Cardiac fibroblast (primary cell): ENCODE measurements around the gene DDX27.

Experiments
- DNase-seq, 2 donors: peaks; one replicate each; pipeline versions ENCODE4 v3.0.0 to v3.0.0-alpha.2; 2010; ENCODE audit warnings: low read depth in 2 of 2
- H3K4me3 ChIP-seq, 2 donors: replicated peaks in 1 of 2; 1 replicate in 1 of 2; 2 replicates in 1 of 2; pipeline ENCODE4 v1.5.1; 2011; ENCODE audit warnings: low read depth in 2 of 2, low read length in 2 of 2, mild to moderate bottlenecking in 2 of 2, moderate library complexity in 1 of 2
- TF ChIP-seq, protein P1 (sequence below): IDR thresholded peaks from one replicate; pipeline ENCODE4 v1.5.1; 2011; ENCODE audit warnings: low read depth, mild to moderate bottlenecking, low read length, inconsistent platforms

The DDX27 gene

GRCh38 chr20:49259284-49259683, 40.1 kb downstream of the DDX27 start:
- no peak for DNase-seq
- TF ChIP-seq, protein P1, sequence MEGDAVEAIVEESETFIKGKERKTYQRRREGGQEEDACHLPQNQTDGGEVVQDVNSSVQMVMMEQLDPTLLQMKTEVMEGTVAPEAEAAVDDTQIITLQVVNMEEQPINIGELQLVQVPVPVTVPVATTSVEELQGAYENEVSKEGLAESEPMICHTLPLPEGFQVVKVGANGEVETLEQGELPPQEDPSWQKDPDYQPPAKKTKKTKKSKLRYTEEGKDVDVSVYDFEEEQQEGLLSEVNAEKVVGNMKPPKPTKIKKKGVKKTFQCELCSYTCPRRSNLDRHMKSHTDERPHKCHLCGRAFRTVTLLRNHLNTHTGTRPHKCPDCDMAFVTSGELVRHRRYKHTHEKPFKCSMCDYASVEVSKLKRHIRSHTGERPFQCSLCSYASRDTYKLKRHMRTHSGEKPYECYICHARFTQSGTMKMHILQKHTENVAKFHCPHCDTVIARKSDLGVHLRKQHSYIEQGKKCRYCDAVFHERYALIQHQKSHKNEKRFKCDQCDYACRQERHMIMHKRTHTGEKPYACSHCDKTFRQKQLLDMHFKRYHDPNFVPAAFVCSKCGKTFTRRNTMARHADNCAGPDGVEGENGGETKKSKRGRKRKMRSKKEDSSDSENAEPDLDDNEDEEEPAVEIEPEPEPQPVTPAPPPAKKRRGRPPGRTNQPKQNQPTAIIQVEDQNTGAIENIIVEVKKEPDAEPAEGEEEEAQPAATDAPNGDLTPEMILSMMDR, result no peak
- H3K4me3 ChIP-seq, result no peak overlapping the region

DNA sequence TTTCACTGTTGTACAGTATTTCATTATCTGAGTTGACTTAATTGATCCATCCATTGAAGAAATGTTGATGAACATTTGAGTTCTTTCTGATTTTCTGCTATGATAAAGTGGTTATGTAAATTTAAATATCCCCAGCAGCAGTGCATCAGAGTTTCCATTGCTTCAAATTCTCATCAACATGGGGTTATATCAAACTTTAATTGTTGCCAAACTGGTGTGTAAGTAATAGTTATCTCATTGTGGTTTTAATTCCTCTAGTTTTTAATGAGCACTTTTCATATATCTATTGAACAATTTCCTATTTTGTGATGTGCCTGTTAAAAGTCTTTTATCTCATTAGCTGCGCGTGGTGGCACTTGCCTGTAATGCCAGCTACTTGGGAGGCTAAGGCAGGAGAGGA, 40.6 kb downstream of the DDX27 start:
- no peak overlapping the region for H3K4me3 ChIP-seq
- TF ChIP-seq, protein P1, result no peak
- DNase-seq, result no peak

DNA sequence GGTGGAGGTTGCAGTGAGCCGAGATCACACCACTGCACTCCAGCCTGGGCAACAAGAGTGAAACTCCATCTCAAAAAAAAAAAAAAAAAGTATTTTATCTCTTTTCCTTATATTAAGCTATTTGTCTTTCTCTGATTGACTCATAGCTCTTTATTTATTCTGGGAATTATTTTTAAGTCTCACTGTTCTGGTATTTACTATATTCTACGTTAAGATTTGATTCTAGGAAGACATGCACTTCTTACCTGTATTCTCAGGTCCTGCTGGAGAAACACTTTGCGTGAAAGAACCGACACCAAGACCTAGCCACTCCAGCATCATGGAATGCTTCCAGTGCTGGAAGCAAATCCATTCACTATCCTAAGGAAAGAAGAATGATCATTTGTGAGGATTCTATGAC, 41.0 kb downstream of the DDX27 start:
- TF ChIP-seq, protein P1, result no peak
- no peak overlapping the region for H3K4me3 ChIP-seq

DNA sequence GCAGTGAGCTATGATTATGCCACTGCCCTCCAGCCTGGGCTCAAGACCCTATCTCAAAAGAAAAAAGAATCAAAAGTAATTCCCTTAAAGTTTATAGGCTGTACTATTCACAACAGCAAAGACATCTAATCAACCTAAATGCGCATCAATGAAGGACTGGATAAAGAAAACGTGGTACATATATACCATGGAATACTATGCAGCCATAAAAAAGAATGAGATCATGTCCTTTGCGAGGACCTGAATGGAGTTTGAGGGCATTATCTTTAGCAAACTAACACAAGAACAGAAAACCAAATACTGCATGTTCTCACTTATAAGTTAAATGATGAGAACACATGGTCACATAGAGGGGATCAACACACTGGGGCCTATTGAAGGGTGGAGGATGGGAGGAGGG, 42.0 kb downstream of the DDX27 start:
- TF ChIP-seq, protein P1, result no peak
- DNase-seq, result no peak
- no peak overlapping the region for H3K4me3 ChIP-seq

More for the DNA sequence above, 41.0 kb downstream of the DDX27 start:
- DNase-seq, result no peak

DNA sequence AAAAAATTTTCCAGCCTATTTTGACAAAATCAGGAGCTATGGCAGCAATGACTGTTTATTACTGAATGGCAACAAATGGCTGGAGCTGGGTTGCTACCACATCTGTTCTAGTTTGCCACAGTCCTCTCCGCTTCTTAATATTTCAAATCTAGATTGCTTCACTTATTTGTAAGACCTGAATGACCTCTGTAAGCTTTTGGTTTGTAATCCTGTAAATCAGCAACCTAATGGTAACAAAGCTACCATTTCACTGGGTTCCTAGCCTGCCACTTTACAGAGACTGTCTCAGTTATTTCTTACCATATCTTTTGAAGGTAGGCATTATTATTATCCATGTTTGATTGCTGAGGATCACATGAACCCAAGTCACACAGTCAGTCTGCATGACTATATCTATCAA, 43.2 kb downstream of the DDX27 start:
- no peak for DNase-seq
- H3K4me3 ChIP-seq, result no peak overlapping the region
- TF ChIP-seq, protein P1, result no peak

DNA sequence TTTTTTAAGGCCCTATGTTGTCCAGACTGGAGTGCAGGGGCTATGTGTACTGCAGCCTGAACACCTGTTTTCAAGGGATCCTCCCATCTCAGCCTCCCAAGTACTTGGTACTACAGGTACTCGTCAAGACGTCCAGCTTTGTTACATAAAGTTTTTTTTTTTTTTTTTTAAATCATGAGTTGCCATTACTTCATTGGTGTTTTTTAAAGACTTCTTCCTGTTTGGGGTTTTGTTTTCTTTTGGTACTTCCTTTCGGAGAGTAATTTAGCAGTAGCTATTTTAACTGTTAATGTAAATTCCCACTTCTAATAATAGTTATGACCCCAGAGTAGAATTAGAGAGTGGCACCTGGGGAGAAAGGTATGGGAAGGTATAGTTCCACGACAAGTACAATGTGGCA, 48.1 kb downstream of the DDX27 start:
- DNase-seq, result no peak
- TF ChIP-seq, protein P1, result no peak
- no peak overlapping the region for H3K4me3 ChIP-seq

DNA sequence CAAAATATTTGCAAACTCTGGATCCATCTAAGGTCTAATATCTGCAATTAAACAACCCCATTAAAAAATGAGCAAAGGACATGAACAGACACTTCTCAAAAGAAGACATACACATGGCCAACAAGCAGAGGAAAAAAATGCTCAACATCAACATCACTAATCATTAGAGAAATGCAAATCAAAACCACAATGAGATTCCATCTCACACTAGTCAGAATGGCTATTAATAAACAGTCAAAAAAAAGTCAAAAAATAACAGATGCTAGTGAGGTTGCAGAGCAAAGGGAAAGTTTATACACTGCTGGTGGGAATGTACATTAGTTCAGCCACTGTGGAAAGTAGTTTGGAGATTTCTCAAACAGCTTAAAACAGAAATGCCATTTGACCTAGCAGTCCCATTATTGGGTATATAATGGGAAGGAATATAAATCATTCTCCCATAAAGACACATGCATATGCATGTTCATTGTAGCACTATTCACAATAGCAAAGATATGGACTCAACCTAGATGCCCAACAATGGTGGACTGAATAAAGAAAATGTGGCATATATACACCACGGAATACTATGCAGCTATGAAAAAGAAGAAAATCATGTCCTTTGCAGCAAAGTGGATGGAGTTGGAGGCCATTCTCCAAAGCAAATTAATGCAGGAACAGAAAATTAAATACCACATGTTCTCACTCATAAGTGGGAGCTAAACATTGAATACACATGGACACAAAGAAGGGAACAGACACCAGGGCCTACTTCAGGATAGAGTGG, 49.6 kb downstream of the DDX27 start:
- no peak overlapping the region for H3K4me3 ChIP-seq
- peak; percentile 39 to 70 for DNase-seq
- TF ChIP-seq, protein P1, result no peak
